ENCODE measurements around the gene CLDN3.

Gene CLDN3

GRCh38 chr7:73770860-73771670, 995 bp upstream of the CLDN3 start:
- DNase-seq (ENCODE audit: low read depth) = no peak

- DNase-seq (ENCODE audit: low read depth) = no peak
Observed at GRCh38 chr7:73769481-73770001, 529 bp downstream of the CLDN3 start.

GRCh38 chr7:73768641-73769480, 1.2 kb downstream of the CLDN3 start:
- no peak for DNase-seq (ENCODE audit: low read depth)

GRCh38 chr7:73766556-73767229, 3.4 kb downstream of the CLDN3 start:
- DNase-seq (ENCODE audit: low read depth) = no peak

- DNase-seq (ENCODE audit: low read depth) = no peak
Observed at GRCh38 chr7:73762659-73762999, 7.4 kb downstream of the CLDN3 start.

- DNase-seq (ENCODE audit: low read depth) = no peak
Observed at GRCh38 chr7:73761854-73762658, 8.0 kb downstream of the CLDN3 start.

- DNase-seq (ENCODE audit: low read depth) = no peak
Observed at GRCh38 chr7:73758581-73759138, 11.4 kb downstream of the CLDN3 start.

GRCh38 chr7:73749931-73750776, 19.9 kb downstream of the CLDN3 start:
- DNase-seq (ENCODE audit: low read depth) = no peak

GRCh38 chr7:73746378-73746777, 23.7 kb downstream of the CLDN3 start:
- no peak for DNase-seq (ENCODE audit: low read depth)

GRCh38 chr7:73742753-73743641, 27.1 kb downstream of the CLDN3 start:
- DNase-seq (ENCODE audit: low read depth) = no peak

GRCh38 chr7:73742338-73742752, 27.7 kb downstream of the CLDN3 start:
- no peak for DNase-seq (ENCODE audit: low read depth)

- no peak for DNase-seq (ENCODE audit: low read depth)
Observed at GRCh38 chr7:73741600-73741999, 28.5 kb downstream of the CLDN3 start.

GRCh38 chr7:73740771-73741170, 29.3 kb downstream of the CLDN3 start:
- DNase-seq (ENCODE audit: low read depth) = no peak

GRCh38 chr7:73740212-73740611, 29.9 kb downstream of the CLDN3 start:
- DNase-seq (ENCODE audit: low read depth) = no peak

GRCh38 chr7:73739387-73739767, 30.7 kb downstream of the CLDN3 start:
- DNase-seq (ENCODE audit: low read depth) = no peak

GRCh38 chr7:73738612-73739386, 31.3 kb downstream of the CLDN3 start, which contains the start of gene ABHD11:
Gene ABHD11, minus strand, starts transcription at chr7:73738802. Its CDS starts 32 bp downstream, at chr7:73738770.
- DNase-seq (ENCODE audit: low read depth) = peak; percentile 91

- DNase-seq (ENCODE audit: low read depth) = no peak
Observed at GRCh38 chr7:73738220-73738611, 31.9 kb downstream of the CLDN3 start.

- no peak for DNase-seq (ENCODE audit: low read depth)
Observed at GRCh38 chr7:73737491-73738219, 32.4 kb downstream of the CLDN3 start.
